Raji (cell line): ENCODE results near the gene TTC21B.

ENCODE experiments used
- POLR2A ChIP-seq: IDR thresholded peaks from 2 replicates; pipeline ENCODE4 v1.6.1; 2011; ENCODE audit warnings: low read depth, low read length, control low read depth; ENCODE audit not compliant: insufficient read depth

The TTC21B gene

DNA sequence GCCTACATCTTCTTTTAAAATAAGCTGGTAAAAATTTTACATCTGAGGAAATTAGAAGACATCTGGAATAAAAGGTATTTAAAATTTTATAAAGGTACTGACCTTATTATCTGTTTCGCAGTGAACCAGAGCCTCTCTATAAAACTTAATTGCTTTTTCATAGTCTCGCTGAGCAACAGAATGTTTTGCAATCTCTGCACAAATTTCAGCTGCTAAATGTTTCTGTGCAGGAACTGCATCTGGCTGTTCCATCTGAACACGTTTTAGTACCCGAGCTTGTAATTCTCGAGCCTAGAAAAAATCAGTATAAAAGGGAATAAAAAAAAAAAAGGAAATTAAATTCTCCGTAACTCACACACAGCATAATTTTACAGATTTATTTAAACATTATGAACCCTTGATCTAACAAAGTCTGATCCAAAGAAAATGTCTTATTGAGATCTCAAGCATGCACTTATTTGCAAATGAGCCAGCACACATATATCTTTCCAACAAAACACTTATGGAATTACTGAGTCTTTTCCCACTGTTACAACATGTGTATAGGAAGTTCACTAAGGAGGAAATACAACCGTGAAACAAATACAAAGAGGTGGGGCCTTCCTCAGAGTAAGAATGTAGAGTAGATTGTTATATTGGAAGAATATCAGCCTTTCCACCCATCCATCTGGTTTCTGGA, 51.8 kb downstream of the TTC21B start:
- TF ChIP-seq POLR2A: no peak

DNA sequence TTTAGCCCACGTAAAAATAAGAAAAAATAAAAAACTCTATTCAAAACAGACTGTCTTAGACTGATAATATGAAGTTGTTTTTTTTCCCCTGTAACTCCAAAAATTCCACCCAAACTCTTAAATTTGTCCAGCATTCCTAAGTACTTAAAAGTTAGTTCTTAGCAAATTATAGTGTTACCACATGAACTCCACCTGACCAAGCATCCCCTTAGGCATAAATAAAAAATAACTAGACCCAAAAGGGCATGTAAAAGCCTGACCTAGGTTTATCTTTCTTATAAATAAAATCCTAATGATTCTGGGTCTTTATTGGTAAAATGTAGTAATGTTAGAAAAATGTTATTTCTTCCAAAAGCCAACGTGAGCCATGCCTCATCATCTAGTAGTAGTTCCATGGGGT, 54.3 kb downstream of the TTC21B start:
- TF ChIP-seq POLR2A: no peak

DNA sequence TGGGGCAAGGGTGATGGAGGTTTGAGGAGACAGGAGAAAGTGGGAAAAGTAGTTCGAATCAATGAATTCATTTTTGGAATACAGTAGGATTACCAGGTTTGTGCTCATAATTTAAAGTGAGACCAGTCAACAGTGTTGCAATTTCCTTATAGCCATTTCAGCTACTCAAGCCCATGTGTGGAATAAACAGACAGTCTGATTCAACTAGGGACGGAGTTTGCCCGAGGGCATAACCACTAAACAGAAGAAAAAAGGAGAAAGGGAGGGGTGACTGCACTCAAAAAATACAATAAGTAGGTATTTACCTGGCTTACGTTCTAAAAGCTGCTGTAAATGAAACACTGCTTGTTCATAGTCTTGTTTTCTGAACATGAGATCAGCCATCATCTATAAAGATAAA, 55.2 kb downstream of the TTC21B start:
- TF ChIP-seq POLR2A: no peak

DNA sequence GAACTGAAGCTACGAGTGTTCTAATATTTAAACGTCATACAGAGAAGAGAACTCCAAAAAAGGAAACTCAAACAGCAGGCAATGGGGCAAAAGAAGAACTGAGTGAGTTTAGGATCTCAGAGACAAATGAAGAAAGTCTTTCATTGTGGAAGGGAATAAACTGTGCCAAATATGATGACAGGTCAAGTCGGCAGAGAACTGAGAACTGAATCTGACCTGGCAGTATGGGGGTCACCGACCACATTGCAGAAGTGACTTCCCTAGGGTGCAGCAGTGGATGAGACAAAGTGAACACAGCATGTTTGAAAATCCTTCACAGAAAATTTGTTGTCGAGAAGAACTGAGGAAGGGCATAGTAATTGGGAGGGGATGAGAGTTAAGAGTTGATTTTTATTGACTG, 55.9 kb downstream of the TTC21B start:
- TF ChIP-seq POLR2A: no peak

DNA sequence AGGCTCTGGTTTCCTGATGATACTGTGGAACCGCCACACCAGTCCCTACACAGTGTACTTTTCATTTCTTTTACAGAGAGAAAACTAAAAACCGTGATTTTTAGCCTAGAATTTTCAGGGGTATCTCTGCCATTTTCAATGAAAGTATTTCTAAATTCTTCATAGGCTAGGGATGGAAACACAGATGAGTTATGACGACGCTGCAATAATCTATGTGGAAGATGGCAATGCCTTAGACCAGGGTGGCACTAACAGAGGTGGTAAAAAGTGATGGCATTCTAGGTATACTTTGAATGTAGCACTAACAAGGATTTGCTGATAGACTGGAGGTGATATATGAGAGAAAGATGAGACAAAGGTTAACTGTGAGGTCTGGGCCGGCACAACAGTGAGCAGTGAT, 56.5 kb downstream of the TTC21B start:
- no peak for TF ChIP-seq POLR2A

DNA sequence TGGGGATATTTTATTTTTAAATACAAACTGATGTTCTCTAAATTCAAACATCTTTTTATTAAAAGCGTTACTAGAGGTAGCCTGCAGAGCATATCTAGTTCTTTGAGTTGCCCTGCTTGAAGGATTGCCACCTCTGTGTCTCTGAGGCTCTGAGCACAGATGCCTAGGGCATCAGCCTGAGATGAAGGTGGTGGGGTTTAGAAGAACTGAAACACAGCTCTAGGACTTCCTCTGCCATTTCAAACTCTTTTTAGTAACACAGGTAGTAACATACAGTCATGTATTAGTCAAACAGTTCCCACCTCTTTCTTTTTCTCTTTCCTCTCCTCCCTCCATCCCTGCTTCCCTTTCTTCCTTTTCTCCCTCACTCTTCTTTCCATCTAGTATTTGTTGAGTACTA, 57.6 kb downstream of the TTC21B start:
- no peak for TF ChIP-seq POLR2A

DNA sequence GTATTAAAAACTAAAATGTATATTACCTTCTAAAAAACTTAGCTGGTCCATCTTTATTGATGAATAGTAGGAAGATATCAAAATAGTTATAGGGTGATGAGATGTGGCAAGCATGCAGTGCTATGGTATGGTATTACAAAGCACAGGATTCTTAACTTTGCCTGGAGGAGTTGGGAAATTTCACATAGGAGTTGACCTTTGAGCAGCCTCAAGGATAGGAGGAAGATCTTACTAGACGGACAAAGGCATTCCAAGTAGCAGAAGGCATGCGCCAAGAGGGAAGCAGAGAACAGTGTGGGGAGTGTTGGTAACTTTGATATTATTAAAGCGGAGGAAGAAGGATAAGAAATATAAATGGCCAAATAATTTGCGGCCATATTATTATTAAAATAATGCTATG, 60.0 kb downstream of the TTC21B start:
- no peak for TF ChIP-seq POLR2A

DNA sequence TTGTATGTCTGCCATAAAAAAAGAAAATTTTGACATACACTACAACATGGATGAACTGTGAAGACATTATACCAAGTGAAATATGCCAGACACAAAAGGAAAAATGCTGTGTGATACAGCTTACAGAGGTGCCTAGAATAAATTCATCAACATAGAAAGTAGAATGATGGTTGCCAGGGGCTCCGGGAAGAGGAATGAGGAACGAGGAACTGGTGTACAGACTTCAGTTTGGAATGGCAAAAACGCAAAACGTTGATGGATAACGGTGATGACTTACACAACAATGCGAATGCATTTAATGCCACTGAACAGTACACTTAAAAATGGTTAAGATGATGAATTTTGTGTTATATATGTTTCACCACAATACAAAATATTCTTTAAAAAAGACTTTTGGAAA, 61.0 kb downstream of the TTC21B start:
- TF ChIP-seq POLR2A: no peak

DNA sequence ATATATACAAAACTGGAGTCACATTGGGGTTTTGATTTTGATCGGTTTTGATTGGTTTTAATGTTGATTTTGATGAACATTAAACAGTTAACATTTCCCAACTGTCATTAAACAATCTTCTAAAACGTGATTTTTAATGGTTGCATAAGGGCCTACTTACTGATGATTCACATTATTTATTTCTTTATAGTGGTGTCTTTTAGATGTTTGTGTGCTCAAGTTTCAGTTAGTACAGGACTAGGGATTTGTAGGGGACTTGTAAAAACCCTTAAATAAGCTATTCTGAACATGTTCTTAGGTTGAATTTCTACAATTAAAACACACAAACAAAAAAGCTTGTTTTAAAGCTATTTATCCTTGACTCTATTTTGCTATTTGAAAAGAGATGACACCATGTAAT, 61.6 kb downstream of the TTC21B start:
- no peak for TF ChIP-seq POLR2A

DNA sequence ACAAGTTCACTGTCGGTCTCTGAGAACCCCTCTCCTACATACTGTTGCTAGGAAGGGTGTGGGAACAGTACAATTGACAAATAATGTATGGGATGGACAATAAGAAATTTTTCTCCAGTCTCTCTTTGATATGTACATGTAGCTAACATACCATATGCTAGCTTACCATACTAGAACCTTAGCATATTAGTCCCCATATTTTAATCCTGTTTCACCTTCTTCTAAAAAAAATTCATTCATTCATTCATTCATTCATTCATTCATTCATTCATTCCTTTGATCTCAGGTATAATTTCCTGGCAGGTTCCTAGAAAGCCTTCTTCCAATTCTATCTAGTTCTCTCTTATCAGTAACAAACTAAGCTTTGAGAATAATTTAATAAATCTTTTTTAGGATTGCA, 62.2 kb downstream of the TTC21B start:
- TF ChIP-seq POLR2A: no peak

DNA sequence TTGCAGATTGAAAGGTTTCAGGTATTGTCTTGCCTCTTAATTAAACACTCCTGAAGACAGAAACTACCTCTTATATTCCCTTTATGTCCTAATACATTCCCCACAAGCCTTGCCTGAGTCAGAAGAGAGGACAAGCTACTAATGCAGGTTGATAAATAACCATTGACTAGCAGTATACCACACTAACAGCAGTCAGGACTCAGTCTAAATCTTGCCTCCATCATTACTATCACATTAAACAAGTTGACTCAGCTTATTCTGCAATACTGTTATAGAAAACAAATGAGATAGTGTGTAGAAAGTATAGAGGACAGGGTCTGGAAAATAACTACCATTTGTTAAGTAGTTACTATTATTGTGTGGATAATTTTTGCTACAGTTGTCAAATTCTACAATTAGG, 63.8 kb downstream of the TTC21B start:
- TF ChIP-seq POLR2A: no peak

DNA sequence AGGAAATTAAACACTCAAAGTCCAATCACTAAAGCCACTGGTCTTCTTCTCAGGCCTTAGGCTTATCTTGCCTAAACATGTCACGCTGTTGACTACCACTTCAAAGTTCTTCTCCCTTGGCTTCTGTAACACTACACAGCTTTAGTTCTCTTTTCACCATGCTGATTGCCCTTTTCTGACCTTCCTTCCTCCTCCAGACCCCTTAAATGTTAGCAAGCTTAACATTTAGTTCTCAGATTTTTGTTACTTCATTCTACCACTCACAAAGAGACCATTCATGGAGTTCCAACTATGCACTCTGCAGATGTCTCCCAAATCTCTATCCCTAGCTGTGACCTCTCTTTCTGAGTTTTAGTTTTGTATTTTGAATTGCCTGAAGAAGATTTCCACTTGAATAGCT, 64.4 kb downstream of the TTC21B start:
- TF ChIP-seq POLR2A: no peak

DNA sequence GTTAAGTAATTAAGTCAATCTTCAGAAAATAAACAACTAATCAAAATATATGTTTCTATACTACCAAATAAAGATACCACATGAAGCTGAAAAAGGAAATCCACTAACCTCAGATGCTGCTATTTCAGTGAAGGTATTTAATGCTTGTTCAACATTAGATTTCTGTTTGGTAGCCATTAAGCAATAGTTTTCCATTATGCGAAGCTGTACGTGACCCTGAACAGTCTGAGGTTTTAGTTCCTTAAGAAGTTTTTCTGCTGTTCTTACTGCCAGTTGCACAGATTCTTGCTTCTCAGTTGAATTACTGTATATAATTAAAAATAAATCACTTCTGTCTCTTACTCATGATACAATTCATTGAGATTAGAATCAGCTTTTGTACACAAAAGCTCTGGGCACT, 65.4 kb downstream of the TTC21B start:
- TF ChIP-seq POLR2A: no peak

DNA sequence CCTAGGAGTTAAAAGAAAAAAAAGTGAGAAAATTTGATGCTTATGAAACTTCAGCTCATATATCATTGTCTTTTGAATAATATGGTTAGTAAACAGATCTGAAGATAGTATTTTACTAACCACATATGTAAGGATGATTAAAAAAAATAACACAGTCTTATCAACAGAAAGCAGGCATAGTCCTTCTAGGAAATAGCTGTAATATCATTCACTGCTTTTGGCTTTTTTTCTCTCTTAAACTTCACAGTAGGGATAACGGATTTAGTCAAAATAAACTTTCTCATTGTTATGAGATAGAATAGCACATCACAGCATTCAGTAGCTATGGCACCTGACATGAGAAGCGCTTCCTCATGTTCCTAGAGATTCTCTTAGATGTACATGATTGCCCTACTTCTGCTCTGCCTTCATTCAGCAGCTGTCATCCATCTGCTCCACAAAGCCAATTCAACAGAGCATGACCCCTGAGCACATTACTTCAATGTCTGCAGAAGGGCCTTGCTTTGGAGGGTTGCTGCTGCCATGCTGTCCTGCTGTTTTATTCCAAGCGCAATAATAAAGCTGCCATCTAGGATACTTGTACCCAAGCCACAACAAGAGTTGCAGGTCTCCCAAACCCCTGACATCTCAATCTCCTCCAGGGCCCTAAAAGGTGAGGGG, 67.0 kb downstream of the TTC21B start:
- no peak for TF ChIP-seq POLR2A

DNA sequence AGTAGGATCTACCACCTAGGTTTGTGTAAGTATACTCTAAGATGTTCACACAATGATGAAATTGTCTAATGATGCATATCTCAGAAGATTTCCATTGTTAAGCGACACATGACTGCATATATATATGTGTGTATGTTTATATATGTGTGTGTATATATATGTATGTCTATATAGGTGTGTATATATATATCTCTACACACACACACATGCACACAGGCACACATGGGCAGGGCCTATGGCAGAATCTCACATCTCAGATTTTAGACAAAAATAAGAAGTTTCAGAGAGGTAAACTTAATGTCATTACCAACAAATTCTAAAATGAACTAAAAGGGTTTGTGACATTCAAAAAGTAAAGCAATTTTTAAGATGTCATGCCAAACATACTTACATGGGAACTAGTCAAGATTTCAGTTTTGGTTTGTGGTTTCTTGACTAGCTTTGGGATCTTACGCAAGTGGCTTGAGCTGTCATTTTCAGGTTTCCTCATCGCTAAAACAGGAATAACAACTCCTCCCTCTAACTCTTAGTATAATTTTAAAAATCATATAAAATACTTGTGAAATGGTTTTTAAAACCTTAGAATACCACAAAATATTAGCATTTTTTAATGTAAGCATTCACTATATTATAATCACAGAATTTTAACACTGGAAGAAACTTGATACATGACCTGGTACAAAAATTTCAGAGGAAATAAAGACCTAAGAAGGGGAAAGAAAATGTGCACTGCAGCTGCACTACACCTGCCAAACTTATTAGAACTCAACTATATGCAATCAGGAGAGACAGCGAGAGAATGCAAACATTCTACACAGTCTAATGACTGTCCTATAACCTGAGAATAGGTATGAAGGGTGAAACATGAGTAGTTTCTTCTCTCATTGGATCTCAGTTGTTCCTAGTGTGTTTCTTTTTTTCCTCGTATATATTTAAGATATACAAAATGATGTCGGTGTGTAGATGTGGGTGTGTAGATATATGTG, 75.7 kb downstream of the TTC21B start:
- no peak for TF ChIP-seq POLR2A

DNA sequence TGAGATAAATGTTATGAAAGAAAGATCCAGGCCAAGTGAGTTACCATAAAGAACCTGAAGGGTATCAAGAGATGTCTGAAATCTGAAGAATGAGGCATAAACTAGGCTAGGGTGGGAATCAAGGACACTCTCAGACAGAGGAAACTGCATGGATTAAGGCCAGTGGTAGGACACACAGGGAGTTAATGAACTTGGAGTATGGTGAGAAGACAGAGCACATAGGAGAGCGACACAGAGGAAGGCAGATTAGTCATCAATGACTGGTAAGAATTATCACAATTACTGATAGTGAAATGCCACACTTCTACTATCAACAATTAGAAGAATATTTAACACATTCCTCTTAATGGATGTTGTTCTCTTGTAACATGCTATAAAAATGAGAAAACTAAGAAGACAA, 76.9 kb downstream of the TTC21B start:
- no peak for TF ChIP-seq POLR2A
